GM21619 (cell line): ENCODE measurements around the gene RRP15.
A peak's percentile ranks its signal among the peaks of the same experiment; 100 is the strongest.

Experiments used
- ATAC-seq: cut with Tn5 transposase; IDR thresholded peaks from one replicate; pipeline ENCODE4 v1.9.1; 2021; ENCODE audit not compliant: unreplicated experiment

Gene RRP15

DNA sequence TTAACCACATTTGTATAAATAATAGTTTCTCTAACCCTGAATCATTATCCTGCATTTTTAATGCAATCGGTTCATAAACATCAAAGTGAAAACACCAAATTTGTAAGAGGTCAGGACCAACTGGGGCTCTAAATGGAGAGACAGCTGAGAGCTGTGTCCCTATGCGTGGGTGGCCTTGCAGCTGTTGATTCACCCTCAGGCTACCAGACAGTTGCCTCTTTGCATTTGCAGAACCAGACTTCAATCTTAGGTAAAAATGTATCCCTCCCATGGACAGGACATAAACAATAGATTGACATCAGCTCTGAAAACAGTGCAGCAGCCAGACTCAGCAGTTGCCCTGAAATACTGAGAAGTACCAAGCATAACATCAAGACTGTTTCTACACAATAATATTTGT, 51.2 kb downstream of the RRP15 start:
- no peak for ATAC-seq

DNA sequence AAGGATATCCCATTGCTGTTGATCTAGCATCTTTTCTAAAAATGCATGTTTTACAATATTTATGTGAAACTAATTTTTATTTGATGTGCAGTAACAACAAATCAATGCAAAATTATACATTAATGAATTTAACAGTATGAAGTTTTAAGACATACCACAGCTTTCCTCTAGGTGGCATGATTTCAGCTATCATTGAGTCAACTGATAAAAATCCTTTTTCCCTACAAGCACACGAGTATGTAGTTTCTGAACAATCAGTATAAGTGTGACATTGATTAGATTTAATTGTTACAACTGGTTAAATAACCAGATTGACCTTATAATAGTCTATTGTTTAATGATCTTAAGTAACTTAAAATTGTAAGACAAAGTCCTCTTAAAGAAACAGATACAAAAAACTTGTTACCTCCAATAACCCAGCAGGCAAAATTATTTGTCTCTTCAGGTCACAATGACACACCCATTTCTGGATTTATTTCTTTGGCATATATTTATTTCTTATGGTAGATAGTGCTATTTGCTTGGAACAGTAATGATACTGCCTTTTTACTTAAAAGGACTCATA, 54.3 kb downstream of the RRP15 start:
- peak; percentile 61 for ATAC-seq

DNA sequence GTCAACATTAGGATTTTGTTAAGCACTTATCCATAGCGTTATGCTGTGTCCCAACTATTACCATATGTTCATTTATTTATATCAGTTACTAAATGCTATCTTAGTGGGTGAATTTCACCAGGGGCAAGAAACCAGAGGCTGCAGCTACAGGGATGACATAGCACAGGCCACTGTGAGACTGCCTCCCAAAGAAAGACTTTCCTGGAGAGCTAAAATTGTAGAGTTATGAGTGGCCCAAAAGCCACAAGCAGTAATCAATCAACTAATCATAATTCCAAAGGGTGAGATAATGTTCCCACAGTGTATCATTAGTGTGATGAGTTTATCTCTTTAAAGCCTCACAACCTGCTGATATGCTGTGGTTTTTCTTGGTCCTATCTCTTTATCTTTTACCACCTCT, 56.2 kb downstream of the RRP15 start:
- ATAC-seq = no peak

DNA sequence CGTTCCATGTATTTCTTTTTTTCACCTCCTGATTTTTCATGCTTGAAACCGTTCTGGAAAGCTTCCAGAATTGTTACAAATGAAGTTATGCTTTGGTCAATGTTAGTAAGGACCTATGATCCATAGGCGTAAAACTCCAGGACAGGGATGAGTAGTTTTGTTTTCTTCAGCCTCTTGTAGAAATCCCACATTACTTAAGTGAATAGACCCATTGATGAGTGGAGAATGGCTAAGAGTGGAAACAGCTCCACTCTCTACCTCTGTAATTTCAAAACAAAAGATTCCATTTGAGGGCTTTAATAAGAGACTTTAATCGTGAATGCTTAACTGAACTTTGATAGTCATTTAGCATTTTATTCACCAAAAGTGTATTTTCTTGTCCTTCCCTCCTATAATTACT, 57.0 kb downstream of the RRP15 start:
- ATAC-seq = no peak

DNA sequence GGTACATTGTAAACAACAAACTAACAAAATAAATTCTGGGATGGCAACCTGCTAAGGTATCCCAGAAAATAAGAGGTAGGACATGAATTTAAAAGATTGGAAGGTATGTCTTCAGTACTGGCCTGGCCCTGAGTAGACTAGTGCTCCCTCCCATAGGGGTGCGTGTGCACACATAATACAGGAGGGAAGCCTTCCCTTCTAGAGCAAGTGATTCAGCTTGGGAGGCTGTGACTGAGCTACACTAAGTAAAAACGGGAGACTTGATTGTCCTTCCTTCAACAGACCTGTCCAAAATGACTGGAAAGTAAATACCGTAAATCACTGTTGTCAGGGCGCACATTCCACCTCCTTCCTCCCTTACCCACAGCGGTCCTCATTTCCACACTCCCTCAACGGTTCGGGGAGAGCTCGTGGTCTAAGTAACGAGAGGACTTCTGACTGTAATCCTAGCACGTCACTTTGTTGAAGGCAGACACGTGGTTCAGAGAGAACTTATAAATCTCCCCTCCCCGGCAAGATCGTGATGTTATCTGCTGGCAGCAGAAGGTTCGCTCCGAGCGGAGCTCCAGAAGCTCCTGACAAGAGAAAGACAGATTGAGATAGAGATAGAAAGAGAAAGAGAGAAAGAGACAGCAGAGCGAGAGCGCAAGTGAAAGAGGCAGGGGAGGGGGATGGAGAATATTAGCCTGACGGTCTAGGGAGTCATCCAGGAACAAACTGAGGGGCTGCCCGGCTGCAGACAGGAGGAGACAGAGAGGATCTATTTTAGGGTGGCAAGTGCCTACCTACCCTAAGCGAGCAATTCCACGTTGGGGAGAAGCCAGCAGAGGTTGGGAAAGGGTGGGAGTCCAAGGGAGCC, 60.0 kb downstream of the RRP15 start, which contains the start of gene TGFB2:
Gene TGFB2, plus strand, starts transcription at position 523 of the 859 bp plus-strand sequence. CDS start 1,366 bp downstream, outside the sequence.
- ATAC-seq = peak; percentile 50

DNA sequence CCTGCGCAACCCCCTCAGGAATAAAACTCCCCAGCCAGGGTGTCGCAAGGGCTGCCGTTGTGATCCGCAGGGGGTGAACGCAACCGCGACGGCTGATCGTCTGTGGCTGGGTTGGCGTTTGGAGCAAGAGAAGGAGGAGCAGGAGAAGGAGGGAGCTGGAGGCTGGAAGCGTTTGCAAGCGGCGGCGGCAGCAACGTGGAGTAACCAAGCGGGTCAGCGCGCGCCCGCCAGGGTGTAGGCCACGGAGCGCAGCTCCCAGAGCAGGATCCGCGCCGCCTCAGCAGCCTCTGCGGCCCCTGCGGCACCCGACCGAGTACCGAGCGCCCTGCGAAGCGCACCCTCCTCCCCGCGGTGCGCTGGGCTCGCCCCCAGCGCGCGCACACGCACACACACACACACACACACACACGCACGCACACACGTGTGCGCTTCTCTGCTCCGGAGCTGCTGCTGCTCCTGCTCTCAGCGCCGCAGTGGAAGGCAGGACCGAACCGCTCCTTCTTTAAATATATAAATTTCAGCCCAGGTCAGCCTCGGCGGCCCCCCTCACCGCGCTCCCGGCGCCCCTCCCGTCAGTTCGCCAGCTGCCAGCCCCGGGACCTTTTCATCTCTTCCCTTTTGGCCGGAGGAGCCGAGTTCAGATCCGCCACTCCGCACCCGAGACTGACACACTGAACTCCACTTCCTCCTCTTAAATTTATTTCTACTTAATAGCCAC, 60.7 kb downstream of the RRP15 start:
- ATAC-seq = peak; percentile 61

DNA sequence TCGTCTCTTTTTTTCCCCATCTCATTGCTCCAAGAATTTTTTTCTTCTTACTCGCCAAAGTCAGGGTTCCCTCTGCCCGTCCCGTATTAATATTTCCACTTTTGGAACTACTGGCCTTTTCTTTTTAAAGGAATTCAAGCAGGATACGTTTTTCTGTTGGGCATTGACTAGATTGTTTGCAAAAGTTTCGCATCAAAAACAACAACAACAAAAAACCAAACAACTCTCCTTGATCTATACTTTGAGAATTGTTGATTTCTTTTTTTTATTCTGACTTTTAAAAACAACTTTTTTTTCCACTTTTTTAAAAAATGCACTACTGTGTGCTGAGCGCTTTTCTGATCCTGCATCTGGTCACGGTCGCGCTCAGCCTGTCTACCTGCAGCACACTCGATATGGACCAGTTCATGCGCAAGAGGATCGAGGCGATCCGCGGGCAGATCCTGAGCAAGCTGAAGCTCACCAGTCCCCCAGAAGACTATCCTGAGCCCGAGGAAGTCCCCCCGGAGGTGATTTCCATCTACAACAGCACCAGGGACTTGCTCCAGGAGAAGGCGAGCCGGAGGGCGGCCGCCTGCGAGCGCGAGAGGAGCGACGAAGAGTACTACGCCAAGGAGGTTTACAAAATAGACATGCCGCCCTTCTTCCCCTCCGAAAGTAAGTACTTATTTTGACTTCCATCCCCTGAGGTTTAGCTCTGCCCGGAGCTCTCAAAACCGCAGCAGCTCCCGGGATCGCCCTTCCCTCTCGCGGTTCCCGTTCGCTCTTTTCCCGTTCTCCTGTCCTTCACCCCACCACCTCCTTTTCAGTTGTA, 61.5 kb downstream of the RRP15 start:
- no peak for ATAC-seq

DNA sequence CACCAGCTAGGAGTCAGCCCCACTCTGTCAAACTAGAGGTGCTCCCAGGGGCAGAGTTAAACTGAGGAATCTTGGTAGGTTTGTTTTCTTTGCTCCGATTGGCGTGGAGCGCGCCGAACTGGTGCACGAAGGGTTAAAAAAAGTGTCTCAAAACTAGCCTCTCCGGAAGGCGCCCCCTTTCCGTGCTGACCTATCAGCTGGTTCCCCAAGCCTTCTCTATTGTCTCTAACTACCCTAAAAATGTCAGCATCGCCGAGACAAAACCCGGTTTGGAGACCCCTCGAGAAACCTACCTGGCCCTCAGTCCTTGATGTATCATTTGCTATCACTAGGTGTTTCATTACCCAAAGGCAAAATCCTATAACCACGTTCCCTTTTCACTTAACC, 62.2 kb downstream of the RRP15 start:
- no peak for ATAC-seq

DNA sequence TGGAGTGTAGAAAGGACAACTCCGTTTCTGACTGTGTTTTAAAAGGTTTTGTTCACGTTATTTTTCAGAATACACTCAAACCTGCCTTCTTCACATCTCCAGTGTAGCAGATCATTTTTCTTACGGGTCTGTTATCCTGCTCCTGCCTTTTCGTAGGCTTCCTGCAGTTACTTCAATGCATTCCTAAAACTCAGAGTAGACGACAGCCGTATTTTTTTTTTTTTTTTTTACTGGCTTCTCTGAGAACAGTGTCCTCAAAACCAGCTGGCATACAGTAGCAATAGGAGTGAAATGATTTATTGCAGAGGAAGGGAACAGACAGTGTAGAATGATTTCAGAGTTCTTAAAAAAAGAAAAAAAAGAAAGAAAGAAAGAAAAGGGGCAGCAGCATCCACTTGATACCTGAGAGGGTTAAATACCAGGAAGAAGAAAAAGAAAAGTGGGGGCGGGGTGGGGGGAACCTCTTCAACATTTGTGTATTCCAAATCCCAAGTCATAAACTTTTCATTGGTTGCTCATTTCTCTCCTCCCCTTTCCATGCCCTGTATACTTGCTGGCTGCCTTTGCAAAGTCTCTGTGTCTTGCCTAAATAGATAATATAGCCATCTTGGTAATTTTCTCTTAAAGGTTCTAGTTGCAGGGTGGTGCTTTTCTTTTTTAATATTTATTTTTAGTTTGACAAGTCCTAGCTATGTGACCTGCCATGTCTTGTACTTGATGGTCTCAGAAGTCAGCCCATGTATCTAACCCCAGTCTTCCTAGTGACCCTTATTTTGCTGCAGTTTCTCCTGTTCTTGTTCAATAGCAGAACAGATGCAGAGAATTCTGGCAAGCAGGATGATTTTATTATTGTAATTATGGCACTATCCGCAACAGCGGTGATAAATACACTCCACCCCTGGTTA, 62.9 kb downstream of the RRP15 start:
- ATAC-seq = no peak

DNA sequence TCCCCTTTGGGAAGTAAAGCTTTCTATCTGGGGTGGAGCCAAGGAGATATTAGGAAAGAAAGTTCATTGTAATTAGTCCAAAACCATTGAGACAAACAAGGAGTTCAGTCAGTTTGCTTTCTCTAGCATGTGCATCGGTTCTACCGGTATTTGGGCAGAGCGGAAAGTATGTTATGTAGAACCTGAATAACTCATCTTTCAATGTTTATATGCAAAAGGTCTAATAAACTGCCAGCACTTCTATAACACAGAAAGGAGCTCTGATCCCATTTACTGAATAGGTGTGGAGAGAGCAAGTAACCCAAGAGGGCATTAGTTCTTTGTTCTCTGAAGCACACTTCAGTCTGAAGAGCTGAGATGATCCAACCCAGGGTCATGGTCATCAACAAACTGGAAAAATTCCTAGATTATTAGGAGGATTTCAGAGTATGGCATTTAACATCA, 63.6 kb downstream of the RRP15 start:
- ATAC-seq = no peak

DNA sequence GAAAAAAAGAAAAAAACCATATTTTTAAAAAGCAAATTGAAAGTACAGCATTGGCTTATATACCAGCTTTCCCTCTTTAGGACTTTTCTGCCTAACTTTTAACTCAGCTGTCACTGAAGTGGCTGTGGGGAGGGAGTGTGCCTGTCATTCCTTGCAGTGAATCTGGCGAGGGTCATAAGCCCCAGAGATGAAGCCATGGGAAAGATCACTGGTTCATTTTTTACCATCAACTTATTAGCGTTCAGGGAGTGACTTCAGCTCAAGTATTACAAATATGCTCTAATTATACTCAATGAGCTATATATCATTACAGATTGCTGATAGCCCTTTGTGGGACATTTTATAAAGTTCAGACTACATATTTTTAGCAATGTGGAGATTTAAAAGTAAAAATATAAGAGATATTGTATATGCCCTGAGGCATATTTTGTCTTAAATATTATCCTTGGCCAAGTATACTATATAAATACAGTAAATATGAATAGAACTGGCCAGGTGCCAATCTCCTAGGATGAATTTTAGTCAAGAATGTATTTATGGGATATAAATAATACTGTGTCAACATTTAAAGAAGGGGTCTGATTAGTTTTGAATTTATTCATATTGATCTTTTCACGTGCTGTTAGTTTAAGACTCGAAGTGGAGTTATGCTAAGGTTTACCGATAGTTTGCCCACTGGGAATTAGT, 64.4 kb downstream of the RRP15 start:
- ATAC-seq = no peak

DNA sequence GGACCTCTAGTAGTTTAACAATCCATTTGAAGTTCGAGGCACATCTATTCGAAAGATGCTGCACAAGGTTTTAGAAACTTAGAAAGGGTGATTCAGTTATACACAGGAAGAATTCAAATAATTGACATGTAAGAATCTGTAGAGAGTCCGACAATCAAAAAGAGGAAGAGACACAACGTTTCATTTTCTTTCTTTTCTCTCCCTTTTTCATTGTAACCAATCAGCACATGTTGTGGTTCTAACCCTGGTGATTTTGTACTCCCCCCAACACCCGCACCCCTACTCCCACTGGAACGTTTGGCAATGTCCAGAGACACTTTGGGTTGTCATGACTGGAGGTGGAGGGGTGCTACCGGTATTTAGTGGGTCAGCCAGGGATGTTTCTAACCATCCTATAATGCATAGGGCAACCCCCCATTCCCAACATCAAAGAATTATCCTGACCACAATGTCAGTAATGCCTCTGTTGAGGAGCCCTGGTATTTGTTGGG, 65.0 kb downstream of the RRP15 start:
- no peak for ATAC-seq

DNA sequence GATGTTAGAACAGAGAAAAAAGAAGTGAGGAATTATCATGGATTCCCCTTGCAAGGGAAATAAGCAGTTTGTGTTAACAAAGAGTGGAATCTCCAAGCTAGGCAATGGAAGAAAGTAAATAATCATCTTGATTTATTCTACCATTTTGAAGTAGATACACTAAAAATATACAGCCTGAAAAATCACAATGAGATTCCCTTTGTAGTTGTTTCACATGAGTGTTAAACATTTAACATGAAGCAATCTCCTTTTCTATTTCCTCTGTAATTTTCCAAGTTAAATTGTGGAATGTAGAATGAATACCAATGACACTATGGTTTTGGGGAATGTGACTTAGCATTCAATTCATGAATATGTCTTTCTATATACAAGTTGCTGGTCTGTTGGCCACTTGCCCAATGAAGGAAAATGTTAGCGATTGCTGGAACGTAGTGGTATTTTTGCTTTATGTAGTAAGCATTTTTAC, 65.7 kb downstream of the RRP15 start:
- no peak for ATAC-seq

DNA sequence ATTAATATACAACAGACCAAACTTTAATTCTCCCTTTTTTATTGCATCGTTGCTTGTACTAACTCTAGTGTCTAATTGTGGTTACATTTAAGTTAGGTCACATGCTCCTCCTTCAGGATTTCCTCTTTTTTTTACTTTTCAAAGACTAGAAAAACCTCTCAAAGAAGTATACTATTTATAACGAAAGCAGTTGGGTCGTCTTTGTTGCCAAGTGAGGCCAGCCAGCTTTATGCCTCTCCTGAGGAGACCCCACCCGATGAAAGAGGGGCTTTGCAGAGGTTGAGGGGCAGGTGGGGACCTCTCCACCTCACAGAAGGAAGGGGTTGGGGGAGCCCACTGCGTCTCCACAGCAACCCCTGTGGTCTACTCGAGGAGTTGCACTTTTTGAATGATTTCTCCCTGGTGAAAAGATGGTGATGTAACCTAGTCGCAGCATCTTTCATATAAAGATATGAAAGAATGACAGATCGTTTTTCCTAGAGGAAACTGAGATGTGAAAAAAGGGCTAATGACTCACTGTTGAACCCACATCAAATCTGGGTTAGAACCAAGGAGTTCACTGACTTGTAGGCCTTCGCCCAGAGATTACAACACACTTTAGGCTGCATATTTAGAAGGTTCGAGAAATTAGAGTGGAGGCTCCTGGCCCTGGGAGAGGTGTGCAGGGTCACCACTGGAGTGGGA, 66.4 kb downstream of the RRP15 start:
- peak; percentile 66 for ATAC-seq

DNA sequence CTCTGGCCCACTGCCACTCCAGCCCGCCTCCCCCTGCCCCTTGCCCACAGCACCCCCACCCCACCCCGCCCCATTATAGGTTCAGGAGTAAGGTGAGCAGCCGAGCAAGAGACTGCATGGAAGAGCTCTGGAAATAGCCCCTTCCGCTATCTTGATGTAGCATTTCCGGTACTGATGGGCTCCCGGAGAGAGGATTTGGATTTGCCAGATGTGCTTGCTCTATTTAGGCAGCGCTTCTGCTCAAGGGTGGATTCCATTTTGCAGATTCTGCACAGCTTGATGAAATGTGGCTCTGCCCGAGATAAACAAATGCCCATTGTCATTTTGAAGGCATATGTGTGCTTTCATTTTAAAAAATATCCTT, 67.0 kb downstream of the RRP15 start:
- no peak for ATAC-seq

DNA sequence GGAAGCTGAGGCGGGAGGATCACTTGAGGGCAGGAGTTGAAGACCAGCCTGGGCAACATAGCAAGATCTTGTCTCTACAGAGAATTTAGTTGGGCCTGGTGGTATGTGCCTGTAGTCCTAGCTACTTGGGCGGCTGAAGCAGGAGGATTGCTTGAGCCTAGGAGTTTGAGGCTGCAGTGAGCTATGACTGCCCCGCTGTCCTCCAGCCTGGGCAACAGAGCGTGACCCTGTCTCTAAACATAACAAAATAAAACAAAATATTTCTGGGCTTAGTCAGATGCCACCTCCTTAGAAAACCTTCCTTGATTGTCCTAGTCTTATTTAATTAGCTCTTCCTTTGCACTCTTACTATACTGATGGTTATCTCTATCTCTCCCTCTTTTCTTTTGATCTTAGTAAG, 68.6 kb downstream of the RRP15 start:
- no peak for ATAC-seq

DNA sequence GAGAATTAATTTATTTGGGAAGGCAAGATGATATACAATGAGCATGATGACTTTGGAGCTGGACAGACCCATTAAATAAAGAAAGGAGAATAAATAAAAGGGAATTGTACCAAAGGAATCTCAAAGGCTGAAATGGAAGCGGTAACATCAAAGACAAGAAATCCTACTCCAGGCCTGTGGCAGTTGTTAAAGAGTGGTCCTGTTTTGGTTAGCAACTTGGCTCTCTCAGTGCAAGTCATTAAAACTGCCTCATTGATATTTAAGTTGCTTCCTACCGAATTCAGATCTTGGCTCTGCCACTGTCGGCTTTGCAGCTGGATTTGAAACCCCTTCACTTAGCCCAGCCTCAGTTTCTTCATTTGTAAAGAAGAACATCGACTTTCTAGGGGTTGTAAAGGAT, 70.2 kb downstream of the RRP15 start:
- ATAC-seq = no peak

DNA sequence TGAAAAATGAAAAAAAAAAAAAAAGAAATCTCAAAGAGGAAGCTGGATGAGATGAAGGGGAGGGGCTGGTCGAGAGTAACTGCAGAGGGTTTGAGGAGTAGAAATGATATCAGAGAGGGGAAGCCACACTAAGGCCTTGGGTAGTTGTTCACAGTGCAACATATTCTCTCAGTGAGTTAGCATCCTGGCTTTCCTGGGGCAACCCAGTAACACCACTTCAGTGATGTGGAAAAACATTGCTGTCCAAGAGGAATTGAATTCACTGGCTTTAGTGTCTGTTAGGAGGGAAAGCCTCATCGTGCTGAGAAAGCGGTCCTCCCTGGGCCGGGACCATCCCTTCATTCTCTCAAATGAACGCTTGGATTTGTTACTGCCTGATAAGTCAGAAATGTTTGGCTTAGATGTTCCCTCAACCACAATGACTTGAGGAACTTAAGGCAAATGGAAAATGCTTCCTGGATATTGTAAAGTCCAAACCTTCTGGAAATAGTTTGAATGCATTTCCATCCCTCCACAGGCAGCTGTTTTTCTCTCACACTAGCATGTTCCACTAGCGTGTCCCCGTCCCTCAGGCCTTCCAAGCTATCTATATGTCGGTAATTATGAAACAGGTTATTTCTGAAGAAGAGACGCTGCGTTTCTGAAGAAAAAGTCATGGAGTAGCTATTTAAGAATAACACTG, 72.3 kb downstream of the RRP15 start:
- ATAC-seq = no peak
